GM12873 (cell line): ENCODE measurements around the gene SDK2.

Experiments used
- CTCF ChIP-seq: IDR thresholded peaks from 2 replicates; pipeline ENCODE4 v1.5.1; 2012; ENCODE audit warnings: low read depth, mild to moderate bottlenecking, moderate library complexity, low read length, control low read depth; ENCODE audit not compliant: insufficient read depth; ENCODE audit errors: missing control alignments

Gene SDK2

DNA sequence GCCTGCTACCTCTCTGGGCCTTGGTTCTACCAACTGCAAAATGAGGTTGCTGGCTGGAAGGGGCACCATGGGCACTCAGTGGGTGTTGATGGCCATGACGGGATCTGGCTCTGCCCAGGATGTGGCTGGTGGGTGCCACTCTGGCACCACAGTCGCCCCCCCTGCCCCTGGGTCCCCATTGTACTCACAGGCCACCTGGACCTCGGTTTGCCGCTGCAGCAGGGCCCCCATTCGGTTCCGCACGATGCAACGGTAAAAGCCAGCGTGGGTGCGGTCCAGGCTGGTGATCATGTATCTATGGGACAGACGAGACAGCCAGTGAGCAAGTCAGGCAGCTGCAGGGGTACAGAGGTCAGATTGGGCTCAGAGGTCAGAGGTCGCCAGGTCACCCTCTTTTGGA is 172.3 kb downstream of the SDK2 start:
- TF ChIP-seq CTCF = no peak

GRCh38 chr17:73470316-73470826 is 173.9 kb downstream of the SDK2 start:
- no peak for TF ChIP-seq CTCF

DNA sequence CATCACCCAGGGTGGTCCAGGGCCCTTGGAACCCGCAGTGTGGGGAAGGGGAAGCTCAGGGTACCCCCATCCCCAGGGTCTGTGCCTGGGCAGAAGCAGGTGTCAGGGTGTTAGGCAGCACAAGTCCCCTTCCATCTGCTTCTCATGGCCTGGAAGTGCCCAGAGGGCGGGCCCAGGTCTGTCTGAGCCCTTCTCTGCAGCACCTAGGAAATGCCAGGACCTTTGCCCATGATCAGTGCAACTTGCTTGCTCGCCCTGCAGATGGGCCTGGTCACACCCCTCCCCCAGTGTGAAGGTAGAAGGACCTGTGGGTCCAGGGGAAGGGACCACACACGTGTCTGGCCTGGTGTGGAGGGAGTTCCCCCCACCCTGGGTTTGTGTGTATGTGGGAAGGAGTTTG is 174.9 kb downstream of the SDK2 start:
- TF ChIP-seq CTCF = no peak

DNA sequence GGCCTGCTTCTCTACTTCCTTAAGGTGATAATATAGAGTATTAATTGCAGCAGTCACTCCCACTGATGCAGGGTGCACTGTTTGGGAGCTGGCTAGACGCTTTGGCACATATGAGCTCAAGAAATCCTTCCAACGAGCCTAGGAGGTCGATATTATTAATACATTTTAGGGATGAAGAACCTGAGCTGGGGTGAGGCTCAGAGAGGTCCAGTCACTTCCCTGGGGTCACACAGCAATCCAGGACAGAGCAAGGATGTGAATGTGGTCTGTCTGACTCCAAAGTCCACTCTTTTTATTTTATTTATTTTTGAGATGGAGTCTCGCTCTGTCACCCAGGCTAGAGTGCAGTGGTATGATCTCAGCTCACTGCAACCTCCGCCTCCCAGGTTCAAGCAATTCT is 176.0 kb downstream of the SDK2 start:
- no peak for TF ChIP-seq CTCF

GRCh38 chr17:73467651-73468050 is 176.6 kb downstream of the SDK2 start:
- TF ChIP-seq CTCF = no peak

DNA sequence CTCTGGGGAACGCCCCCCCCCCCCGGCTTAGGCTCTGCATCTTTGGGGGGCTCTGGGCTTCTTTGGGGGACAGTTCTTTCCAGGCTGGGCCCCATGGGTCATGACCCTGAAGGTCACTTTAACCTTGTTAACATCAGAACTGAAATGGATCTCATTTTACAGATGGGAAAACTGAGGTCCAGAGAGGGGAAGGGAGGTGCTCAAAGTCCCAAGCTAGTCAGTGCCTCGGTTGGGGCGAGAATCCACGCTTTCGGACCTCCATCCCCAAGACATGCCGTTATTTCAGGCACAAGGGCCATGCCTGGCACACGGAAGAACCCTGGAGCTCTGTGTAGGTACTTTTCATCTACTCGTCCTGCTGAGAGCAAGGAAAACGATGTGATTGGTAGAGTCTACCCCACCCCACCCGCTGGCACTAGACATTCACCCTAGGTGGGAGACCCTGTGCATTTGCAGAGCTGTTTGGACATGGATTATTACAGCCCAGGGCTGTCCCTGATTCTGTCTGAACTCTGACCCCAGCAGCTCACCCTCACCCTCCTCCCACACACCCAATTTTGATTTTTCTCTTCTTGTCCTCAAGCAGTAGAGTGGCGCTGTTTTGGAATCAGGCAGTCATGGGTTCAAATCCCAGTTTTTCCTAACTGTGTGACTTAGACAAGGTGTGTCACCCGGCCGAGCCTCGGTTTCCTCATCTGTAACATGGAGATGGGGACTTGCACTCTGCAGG is 177.4 kb downstream of the SDK2 start:
- no peak for TF ChIP-seq CTCF

GRCh38 chr17:73465953-73466230 is 178.4 kb downstream of the SDK2 start:
- no peak for TF ChIP-seq CTCF
